Stimulated activated CD4-positive, alpha-beta T cell treated with anti-CD3 and anti-CD28 coated beads, Interleukin-1b, Interleukin-23, amount 100 ng/mL, for 1 hour (primary cell): Measurements from ENCODE around the gene ARSH.
"Not testable (repeated sequence)": the region's sequence is repeated elsewhere in the genome, so short reads cannot be mapped to it uniquely, and the experiment has no call there.

Experiments
- DNase-seq, 2 donors: peaks; one replicate each; pipeline ENCODE4 v3.0.0-alpha.2; 2020; ENCODE audit warnings: low read depth in 2 of 2

Gene ARSH

GRCh38 chrX:3037218-3037617 is 30.9 kb downstream of the ARSH start:
- no peak for DNase-seq

GRCh38 chrX:3044196-3044595 is 37.9 kb downstream of the ARSH start:
- DNase-seq = no peak

- no peak for DNase-seq
Observed at GRCh38 chrX:3044671-3045070, 38.3 kb downstream of the ARSH start.

- DNase-seq = no peak
Observed at GRCh38 chrX:3046253-3047240, 40.2 kb downstream of the ARSH start.

GRCh38 chrX:3050523-3051175 is 44.3 kb downstream of the ARSH start:
- DNase-seq = not testable (repeated sequence)

- DNase-seq = no peak
Observed at GRCh38 chrX:3052860-3053259, 46.5 kb downstream of the ARSH start.

- no peak for DNase-seq
Observed at GRCh38 chrX:3066555-3066954, 60.2 kb downstream of the ARSH start.

- DNase-seq = no peak
Observed at GRCh38 chrX:3075959-3076358, 69.6 kb downstream of the ARSH start.

- DNase-seq = no peak
Observed at GRCh38 chrX:3076416-3076991, 70.2 kb downstream of the ARSH start.
